GM18519 (cell line): ENCODE results near the gene MIEF1.

Experiments used
- ATAC-seq: cut with Tn5 transposase; IDR thresholded peaks from one replicate; pipeline ENCODE4 v1.9.1; 2021; ENCODE audit warnings: mild to moderate bottlenecking, moderate library complexity; ENCODE audit not compliant: unreplicated experiment, low FRiP score

Gene MIEF1

DNA sequence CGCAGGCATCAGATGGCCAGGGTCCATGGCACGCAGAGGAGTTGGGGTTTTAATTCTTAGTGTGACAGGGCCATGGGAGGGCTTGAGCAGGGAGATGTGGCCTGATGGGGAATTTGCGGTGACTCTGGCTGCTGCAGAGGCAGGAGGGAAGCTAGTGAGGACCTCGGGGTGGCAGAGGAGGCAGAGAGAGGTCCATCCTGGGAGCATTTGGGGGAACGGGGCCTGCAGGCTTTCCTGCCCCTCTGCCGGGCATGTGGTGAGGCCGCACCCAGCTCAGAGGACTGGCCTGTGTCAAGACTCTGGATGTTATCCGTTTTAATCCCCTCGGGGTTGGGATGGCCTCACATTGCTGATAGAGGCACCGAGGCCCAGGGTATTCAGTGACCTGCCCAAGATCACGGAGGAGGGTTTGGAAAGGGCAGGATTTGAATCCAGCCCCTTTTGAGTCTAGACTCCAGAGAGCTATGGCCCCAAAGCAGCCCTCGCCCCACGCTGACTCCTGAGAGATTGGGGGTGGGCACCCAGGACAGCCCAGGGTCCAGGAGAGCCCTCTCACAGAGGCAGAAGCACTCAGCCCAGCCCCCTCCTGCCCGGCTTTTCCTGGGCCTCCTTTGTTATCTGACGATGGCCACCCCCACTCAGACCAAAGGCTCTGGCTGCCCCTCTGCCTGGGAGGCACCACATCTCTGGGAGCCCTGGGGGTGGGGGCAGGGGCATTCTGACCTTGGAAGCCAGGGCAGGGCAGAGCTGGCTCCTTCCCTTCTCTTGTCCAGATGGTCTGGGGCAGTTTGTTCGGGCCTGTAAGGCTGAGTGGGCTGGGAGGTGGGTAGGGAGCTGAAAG is 31.4 kb upstream of the MIEF1 start:
- no peak for ATAC-seq

DNA sequence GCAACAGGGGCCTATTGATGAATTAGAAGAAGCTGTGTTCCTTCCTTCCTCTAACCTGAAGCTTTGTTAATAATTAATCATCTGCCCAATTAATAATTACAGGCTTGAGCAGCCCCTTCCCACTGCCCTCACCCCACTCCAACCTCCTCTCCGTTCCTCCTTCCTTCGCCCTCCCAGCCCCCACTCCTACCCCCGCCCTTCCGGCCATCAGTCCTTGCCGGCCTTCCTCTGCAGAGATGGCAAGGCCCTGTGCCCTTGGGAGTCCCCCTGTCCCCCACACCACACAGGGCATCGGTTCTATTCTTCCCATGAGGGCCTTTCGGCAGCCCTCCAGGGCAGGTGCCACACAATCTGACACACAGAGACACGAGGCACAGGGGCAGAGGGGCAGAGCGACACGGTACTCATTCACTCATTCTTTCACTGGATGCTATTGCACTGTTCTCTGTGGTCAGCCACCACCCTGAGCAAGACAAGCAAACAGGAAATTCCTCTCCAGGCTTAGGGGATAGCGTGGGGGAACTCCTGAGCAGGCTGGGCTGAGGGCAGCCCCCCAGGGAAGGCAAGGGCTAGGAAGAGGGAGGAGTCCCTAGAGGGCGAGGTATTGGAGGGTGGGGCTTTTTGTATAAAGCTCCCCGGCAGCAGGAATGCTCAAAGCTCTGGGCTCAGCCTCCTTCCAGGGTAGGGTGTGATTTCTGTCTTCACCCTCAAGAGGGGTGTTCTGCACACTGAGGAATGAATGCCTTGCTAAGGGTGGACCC is 30.5 kb upstream of the MIEF1 start:
- no peak for ATAC-seq

DNA sequence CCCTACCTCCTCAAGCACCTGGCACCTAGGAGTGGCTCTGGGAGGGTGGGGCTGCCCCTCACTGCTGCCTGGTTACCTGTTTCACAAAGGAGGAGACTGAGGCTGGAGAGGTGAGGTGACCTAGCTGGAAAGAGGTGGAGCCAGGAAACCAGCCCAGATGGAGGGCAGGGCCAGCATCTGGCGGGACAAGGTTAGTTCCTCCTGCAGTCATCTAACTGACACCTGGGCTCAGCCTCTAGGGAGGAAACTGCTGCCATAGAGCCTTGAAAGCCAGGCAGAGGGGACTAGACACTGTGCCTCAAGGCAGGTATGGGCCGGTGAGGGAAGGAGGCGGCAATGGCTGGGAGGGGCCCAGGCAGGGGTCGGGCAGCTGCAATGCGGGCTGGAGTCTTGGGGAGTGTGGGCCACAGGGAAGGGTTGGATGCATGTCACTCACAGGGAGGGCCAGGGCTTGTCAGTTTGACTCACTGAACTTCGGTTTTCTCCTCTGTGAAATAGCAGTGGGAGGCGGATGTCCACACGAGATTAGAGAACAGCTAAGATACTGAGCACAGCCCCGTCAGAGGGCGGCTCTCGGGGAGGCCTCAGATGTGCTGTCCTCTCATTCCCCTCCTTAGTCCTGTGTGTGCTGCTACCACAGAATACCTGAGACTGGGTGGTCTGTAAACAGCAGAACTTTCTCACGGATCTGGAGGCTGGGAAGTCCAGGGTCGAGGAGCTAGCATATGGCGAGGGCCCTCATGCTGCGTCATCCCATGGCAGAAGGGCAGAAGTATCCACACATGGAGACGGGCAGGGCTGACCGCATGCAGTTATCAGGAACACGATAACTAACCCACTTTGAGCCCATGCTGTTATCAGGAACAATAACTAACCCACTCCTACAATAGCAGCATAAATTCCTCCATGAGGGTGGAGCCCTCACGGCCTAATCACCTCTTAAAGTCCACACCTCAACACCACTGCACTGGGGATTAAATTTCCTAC is 29.2 kb upstream of the MIEF1 start:
- ATAC-seq, result no peak

DNA sequence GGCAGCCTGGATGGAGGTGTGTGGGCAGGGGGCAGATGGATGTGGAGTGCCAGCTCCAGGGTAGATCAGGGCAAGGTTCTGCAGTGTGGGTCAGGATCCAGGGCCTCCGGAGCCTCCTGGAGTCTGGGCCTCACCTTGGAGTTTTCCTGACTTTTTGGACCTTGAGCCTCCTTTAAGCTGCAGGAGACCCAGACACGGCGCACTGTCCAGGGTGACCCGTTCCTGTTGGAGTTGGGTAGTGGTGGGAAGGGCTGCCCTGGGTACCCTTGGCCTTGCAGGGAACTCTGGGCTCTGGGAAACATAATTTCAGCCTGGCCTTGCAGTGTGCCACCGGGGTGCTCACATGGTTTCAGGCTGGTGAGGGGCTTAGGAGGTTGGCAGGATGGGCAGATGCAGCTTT is 28.2 kb upstream of the MIEF1 start:
- no peak for ATAC-seq

DNA sequence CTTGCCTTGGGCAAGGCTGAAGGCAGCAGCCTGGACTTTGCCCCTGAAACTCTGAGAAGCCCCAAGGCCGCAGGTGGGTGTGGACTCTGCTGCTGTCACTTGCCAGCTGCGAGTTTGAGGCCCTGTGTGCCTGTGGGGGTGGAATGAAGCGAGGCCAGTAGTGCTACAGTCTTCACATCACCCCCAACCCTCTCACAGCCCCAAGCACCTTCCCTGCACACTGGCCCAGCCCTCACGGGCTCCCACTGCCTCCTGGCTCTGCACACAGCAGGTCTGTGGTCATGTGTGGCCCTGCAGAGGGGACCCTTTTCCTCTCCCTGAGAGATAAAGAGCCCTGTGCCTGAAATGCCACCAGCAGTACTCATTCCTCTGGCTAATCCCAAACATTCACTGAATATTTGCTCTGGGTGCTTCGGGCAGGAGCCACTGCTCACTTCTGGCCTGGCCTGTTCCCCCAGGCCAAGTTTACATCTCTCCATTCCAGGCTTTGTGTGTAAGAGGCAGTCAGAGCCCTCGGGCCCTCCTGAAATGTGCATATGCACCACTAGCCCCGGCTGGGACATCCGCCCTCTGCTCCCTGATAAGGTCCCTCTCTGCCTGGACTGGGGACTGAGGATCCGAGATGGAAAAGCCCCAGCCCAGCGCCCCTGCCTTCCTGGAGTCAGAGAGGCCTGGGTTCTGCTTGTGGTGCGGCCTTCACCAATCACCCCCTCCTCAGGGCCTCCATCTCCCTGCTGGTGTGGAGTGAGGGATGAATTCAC is 27.6 kb upstream of the MIEF1 start:
- no peak for ATAC-seq

DNA sequence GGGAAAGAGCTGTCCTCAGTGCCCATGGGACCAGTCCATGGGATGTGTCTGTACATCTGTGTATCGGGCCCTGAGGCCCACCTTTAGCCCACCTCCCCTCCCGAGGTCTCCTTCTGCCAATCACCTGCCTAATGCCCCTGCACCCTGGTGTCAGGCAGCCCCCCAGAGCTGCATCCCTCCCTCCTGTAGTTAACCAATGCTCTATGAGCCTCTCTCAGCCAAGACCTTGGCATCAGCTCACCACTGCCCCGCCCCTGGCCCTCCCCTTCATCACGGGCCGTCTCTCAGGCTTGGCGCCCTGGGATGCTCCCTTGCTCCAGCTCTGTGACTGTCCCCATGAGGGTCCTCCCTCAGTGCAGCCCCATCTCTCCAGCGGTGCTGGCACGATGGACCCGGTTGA is 26.8 kb upstream of the MIEF1 start:
- no peak for ATAC-seq

DNA sequence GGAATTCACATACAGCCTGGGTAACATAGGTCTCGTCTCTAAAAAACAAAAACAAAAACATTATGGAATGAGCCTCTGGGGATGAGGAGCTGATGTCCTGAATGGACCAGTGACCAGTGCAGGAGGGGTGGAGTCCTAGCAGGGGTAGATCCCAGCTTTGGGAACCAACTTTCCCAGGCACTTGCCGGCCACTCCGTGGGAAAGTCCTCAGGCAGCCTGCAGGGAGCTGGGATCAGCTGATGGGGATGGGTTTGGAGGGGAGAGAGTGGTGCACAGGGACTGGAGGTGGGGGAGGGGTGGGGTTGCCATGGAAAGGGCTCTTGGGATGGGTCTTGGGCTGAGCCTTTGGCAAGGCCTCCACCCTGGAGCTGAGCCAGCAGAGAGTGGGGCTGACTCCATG is 26.2 kb upstream of the MIEF1 start:
- no peak for ATAC-seq

DNA sequence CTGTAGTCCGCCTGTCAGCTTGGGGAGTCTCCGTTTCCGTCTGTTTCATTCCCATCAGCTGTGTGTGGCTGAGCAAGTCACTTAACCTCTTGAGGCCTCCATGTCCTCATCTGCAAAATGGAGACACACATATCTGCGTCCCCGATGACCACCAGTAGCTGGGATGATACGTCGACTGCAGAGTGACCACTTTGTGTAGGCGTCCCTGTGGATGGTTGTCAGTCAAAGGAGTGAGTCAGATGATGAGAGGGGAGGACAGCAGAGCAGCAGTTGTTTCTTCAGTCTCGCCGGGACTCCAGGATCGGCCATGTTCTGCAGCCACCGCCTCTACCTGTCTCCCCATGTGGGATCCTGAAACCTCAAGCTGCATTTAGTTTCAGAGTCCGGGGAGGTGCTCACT is 25.4 kb upstream of the MIEF1 start:
- ATAC-seq, result no peak

DNA sequence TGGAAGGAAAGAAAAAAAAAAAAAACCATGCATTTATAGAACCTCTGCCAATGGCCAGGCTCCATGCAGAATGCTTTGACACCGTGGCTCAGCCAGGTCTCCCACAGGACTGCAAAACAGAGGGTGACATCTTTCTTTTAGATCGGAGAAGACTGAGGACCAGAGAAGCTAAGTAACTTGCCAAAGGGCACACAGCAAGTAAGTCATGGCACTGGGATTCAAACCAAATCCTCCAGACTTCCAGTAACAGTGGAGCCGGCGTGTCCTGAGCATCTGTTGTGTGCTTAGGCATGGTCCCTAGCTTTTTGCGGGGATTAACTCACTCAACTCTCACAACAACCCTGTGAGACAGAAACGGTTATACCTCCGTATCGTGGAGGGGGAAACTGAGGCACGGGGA is 24.5 kb upstream of the MIEF1 start:
- no peak for ATAC-seq

DNA sequence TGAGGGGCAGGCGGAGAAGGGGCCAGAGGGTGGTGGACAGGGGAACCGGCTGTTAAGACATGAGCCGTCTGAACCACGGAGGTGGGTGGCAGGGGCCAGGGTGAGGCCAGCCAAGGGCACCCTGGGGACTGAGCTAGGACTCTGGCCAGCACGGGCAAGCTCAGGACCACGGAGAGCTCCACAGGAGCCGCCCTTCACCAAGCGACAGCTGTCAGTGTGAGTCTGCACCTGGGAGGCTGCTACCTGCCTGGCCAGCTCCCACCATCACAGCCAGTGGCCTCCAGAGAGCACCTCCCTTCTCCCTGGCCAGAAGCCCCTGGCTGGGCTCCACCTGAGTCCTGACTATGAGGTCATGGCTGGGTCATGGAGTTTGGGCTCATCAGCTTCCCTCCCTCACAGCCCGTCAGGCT is 23.6 kb upstream of the MIEF1 start:
- no peak for ATAC-seq

DNA sequence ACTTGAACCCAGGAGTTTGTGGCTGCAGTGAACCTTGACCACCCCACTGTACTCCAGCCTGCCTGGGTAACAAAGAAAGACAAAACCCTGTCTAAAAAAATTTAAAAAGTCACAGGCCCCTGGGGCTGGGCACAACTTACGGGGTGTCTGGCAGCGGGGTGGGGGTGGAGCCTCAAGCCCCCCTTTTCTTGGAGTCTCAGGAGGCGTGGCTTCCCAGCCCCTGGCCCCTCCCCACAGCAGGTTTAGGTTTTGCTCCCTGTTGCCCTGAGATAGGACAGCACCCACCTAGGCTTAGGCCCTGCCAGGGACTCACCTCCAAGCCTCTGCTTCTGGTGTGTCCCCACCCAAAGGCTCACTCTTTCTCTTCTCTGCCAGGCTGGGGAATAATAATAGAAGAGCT is 22.8 kb upstream of the MIEF1 start:
- ATAC-seq, result no peak

DNA sequence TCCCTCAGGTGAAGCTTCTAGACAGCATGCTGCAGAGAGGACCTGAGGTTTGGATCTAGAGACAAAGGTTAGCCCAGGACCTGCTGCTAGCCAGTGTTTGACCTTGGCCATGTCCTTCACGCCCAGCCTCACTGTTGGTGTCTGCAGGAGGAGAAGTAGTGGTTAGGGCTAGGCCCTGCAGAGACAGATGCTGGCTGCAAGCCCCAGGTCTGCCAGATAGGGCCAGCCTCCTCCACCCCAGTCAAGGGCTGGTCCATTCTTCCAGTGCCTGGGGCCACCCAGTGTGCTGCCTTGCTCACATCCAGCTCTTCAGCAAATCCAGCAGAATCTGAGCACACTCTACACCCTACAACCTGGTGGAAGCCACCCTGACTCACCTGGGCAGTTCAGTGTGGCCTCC is 21.5 kb upstream of the MIEF1 start:
- no peak for ATAC-seq

DNA sequence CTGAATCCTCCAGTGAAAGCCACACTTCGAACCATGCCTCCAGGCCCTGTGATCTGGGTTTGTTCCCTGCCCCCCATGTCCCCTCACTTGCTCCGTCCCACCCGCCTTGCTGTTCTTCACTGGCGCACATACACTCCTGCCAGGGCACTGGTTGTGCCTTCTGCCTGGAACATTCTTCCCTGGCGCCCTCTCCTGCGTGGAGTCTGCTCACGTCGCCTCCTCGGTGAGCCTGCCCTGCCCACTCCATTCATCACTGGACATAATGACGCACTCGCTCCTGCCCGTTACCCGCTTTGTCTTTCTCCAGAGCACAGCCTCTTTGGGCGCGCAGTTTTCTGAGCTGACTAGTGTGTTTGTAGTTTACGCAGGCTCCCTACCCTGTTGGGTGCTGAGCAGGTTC is 21.0 kb upstream of the MIEF1 start:
- ATAC-seq, result no peak

DNA sequence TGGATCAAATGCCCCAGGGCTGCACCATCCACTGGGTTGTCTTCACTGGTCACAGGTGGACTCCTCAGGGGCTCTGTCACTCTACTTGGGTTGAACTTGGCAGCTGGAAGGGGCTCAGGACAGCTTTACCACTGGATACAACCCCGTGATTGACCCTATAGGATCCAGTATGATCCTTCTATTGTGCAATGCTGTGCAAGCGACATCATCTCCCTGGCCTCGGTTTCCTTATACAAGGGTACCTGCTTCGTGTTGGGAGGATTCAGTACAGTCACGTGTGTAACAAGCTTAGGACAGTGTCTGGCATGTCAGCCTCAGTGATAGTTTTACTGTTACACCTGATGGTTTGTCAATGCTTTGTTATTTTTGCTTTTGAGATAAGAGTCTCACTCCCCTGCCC is 20.5 kb upstream of the MIEF1 start:
- ATAC-seq, result no peak

DNA sequence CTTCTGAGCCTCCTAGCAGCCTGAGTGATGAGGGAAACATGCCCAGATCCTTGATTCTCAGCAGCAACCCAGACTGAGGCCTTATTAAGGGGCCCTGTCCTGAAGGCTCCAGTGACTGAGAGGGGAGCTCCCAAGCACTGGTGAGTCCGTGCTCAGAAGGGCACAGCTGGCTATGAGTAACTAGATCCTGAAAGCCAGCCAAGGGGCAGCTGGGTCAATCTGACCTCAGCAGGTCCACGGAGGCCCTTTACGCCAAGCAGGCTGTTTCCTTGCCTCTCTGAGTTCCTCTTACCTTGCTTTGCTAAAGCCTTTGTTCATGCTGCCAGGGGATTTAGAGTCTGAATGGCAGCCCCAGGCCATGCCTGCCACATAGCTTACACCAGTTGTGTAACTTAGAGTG is 19.3 kb upstream of the MIEF1 start:
- no peak for ATAC-seq

DNA sequence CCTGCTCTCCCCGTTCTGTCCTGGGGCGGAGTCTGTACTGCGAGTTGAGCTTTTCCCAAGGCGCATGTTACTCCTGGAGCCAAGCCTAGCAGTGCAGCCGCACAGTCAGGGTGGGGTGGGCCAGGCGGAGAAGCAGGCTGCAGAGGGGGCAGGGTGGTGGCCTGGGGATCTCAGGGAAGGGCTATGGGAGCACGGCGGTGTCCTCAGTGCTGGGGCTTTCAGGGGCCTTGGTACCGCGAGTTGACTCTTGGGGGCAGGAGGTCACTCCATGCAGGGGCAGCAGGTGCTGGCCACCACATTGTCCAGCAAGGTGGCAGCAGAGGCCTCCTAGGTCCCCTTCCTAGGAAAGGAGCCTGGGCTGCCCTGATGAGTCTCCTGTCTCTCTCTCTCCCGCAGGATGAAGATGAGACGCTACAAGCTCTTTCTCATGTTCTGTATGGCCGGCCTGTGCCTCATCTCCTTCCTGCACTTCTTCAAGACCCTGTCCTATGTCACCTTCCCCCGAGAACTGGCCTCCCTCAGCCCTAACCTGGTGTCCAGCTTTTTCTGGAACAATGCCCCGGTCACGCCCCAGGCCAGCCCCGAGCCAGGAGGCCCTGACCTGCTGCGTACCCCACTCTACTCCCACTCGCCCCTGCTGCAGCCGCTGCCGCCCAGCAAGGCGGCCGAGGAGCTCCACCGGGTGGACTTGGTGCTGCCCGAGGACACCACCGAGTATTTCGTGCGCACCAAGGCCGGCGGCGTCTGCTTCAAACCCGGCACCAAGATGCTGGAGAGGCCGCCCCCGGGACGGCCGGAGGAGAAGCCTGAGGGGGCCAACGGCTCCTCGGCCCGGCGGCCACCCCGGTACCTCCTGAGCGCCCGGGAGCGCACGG is 14.9 kb upstream of the MIEF1 start:
- ATAC-seq, result no peak

DNA sequence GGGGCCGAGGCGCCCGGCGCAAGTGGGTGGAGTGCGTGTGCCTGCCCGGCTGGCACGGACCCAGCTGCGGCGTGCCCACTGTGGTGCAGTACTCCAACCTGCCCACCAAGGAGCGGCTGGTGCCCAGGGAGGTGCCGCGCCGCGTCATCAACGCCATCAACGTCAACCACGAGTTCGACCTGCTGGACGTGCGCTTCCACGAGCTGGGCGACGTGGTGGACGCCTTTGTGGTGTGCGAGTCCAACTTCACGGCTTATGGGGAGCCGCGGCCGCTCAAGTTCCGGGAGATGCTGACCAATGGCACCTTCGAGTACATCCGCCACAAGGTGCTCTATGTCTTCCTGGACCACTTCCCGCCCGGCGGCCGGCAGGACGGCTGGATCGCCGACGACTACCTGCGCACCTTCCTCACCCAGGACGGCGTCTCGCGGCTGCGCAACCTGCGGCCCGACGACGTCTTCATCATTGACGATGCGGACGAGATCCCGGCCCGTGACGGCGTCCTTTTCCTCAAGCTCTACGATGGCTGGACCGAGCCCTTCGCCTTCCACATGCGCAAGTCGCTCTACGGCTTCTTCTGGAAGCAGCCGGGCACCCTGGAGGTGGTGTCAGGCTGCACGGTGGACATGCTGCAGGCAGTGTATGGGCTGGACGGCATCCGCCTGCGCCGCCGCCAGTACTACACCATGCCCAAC is 14.1 kb upstream of the MIEF1 start:
- ATAC-seq, result no peak

DNA sequence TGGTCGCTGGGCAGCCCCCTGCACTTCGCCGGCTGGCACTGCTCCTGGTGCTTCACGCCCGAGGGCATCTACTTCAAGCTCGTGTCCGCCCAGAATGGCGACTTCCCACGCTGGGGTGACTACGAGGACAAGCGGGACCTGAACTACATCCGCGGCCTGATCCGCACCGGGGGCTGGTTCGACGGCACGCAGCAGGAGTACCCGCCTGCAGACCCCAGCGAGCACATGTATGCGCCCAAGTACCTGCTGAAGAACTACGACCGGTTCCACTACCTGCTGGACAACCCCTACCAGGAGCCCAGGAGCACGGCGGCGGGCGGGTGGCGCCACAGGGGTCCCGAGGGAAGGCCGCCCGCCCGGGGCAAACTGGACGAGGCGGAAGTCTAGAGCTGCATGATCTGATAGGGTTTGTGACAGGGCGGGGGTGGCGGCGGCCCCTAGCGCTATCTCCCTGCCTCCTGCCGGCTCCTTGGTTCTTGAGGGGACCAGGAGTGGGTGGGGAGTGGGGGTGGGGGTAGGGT is 13.5 kb upstream of the MIEF1 start:
- no peak for ATAC-seq
